Thyroid gland (tissue), 4 donors: ENCODE results near the gene RPS6KA5.

Source experiments
- POLR2A ChIP-seq, 2 donors: fragments of 450-650 bp; IDR thresholded peaks; one replicate each; pipeline ENCODE4 v1.6.1; 2017; ENCODE audit warnings: antibody characterized with exemption in 2 of 2, mild to moderate bottlenecking in 2 of 2, moderate library complexity in 1 of 2
- TF ChIP-seq, protein P1 (sequence below), 6 experiments: fragments of 200-600 bp in 3 of 6; fragments of 450-650 bp in 3 of 6; sonication (generic) in 3 of 6; IDR thresholded peaks; one replicate each; pipeline ENCODE4 v1.5.1; 2016 to 2019; ENCODE audit warnings: antibody characterized with exemption in 6 of 6, mild to moderate bottlenecking in 2 of 6, inconsistent platforms in 1 of 6, moderate library complexity in 1 of 6

DNA sequence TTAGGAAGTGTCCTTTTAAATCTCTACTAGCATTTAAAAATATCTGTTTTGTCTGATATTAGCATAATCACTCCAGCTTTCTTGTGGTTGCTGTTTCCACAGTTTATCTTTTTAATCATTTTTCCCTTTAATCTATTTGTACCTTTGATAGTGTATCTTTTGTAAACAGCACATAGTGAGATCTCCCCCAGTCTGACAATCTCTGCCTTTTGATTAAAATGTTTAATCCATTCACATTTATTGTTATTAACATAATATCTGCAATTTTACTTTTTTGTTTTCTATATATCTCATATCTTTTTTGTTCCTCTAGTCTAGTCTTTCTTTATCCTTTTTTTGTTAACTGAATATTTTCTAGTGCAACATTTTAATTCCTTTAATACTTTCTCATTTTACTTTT is 104.2 kb downstream of the RPS6KA5 start:
- TF ChIP-seq, protein P1, sequence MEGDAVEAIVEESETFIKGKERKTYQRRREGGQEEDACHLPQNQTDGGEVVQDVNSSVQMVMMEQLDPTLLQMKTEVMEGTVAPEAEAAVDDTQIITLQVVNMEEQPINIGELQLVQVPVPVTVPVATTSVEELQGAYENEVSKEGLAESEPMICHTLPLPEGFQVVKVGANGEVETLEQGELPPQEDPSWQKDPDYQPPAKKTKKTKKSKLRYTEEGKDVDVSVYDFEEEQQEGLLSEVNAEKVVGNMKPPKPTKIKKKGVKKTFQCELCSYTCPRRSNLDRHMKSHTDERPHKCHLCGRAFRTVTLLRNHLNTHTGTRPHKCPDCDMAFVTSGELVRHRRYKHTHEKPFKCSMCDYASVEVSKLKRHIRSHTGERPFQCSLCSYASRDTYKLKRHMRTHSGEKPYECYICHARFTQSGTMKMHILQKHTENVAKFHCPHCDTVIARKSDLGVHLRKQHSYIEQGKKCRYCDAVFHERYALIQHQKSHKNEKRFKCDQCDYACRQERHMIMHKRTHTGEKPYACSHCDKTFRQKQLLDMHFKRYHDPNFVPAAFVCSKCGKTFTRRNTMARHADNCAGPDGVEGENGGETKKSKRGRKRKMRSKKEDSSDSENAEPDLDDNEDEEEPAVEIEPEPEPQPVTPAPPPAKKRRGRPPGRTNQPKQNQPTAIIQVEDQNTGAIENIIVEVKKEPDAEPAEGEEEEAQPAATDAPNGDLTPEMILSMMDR (IDR thresholded peaks at IDR 0.05): no peak
- TF ChIP-seq POLR2A (IDR thresholded peaks at IDR 0.05): no peak
